Activated effector memory CD4-positive, alpha-beta T cell treated with anti-CD3 and anti-CD28 coated beads, Interleukin-2, amount 50 U/mL, for 16 hours (primary cell): ENCODE data around the gene C17orf50.

Experiments
- DNase-seq: peaks from one replicate; pipeline ENCODE4 v3.0.0-alpha.2; 2020

C17orf50 gene

DNA sequence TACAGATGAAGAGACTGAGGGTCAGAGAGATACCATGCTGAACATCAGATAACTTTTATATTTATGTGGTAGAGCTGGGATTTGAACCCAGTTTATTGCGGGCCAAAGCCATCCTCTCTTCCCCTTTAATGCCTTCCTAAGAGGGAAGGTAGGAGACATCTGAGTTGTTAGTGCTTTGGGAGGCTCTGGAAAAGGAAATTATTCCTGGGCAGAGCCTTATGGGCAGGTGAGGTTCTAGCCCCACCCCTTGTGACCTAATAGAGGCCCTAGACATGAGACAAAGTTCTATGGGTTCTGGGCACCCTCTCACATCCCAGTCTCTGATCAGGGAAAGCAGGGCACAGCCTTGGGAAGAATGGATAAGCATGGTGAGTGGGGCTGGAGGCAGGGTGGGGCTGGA lies at the start of gene C17orf50:
C17orf50 (plus strand) TSS at position 301 of the 400 bp plus-strand sequence; CDS start at position 356, 55 bp downstream.
- no peak for DNase-seq

DNA sequence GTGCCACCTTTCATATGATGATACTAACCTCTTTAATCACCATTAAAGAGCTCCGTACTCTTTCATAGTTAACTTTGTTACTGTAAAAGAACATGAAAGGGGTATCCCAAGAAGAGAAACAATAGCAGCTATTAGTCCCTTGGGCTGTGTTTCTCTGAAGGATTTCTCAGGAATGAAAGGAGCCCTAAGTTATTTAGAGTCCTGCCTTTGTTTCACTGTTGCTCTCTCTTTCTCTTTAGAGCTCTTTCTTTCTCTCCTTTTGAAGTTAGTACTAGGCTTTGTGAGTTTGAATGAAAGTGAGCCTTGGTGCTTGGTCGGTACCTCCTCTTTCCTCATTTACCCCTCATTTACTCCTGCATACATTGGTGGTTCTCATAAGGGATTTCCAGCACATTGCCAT lies 49.7 kb upstream of the C17orf50 start:
- DNase-seq = no peak

DNA sequence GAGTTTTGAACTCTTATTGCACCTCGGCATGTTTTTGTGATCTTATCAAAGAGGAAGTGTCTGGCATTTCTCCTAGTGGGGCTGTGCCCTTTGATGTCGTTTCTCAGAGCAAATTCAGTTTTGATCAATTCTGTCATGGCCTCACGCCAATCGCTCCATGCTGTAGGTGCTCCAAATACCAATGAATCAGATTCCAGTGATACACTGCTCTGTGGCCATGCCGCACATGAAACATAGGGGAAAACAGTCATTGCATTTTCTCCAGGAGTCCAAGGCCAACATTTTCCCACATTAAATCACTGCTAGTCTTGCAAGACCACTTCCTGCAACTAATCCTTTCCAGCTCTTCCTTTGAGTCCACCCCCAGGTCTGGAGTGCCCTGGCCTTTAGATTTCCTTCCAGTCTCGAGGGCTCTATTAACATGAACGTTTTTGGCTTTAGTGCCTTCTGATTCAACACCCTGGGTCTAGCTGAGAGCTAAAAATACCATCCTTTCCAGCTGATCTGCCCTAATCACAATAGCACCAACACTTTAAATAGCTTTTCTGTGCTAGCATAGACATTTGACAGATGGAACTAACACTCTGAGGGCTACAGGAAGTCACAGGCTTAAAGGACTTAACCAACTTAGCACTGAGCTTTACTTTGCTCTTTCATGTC lies 47.5 kb upstream of the C17orf50 start:
- DNase-seq = no peak

DNA sequence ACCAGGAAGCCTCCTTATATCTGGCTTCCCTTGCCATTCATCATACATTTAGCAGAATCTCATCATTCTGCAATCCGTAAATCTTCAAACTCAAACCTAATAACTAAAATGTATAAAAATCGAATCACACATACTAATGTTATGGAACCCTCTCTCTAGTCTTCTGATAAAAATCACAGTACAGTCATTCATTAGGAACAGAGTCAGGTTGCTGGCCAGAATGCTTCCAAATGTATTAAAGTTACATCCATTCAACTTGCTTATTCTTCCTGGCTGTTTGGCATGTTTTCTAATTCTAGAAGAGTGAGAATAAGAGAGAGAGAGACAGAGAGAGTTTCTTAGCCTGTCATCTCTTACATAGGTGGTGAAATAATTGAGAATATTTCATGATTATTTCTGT lies 45.7 kb upstream of the C17orf50 start:
- no peak for DNase-seq

DNA sequence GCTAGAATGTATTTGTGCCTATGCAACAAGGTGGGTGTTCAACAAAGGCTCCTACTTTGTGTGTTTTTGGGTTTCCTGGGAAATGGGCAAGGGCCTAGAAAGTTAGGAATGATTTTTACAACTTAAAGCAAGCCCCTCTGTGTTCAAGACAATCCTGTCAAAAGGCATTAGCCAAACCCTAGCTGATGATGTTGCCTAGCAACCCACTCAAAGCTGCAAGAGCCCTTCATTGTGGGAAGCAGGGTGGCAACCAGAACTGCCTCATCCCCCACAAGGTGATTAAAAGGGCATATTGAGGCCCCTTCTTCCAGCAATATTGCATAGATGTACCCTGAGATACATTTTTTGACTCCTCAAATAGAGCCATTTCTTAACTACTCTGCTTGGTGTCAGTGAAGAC lies 45.3 kb upstream of the C17orf50 start:
- no peak for DNase-seq

DNA sequence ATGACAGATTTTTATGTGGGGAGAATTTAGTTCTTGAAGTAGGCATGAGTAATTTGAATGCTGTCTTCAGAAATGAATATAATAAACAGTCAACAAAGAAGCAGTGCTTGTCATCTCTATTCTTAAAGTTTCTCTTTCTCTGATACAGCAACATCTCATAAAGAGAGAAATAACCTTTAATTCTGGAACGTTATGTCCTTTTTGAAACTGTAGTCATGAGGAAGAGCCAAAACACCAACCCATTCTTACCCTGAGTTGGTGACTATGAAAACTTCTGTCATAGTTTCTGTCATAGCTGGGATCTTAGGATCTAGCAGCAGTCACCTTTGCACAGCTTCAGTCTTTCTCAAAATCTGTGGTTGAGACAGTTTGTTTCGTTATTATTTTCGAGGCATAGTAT lies 44.5 kb upstream of the C17orf50 start:
- DNase-seq = no peak

DNA sequence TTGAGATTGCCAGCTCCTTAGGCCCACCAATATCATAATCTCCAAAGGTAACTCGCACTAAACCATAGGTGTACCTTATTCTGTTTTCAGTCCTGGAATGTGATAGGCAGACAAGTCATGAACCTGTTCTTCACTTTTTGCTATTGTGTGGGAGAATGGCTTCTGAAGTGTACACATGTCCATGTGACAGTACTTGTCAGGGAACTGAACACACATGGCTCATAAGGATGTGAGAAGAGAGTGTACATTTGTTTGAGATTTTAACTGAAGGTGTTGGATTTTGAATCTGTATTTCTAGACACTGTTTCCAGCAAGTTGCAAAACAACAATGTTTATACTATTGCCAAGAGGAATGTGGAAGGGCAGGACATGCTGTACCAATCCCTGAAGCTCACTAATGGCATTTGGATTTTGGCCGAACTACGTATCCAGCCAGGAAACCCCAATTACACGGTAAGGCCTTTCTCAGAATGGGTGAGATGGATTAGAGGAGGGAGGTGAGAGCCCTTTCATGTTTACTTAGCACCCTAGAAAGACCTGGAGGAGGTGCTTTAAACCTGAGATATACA lies 43.7 kb upstream of the C17orf50 start:
- DNase-seq = no peak

DNA sequence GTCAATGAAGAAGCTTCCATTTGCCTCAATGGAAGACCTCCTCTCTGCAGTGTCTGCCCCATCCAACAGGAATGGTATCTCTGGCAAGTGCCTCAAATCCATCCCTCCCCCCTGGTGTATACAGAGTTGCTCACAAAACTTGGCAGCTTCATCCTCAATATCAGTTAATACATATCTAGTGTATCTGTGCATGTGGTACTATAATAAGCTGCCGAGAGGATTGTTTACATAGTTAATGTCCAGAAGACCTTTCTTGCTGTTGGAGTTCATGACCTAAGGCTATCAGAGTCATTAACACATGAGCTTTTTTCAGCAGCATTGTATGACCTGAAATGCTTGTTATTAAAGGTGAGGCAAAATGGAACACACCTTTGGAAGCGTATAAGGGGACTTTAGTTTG lies 43.2 kb upstream of the C17orf50 start:
- DNase-seq = no peak

DNA sequence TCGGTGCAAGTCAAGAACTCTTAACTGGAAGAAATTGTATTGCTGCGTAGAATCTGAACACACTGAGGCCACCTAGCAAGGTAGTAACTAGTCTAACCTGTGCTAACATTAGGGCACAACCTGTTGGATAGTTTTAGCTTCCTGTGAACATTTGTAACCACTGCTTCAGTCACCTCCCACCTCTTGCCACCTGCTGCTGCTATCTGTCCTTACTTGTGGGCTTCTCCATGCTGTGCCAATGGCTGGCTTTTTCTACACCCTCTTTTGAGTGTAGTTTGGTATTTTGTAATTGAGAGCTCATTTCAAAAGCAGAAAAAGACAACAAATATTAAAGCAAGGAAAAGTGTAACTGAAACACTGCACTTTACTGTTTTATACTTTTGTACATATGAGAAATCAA lies 37.0 kb upstream of the C17orf50 start:
- DNase-seq = no peak

DNA sequence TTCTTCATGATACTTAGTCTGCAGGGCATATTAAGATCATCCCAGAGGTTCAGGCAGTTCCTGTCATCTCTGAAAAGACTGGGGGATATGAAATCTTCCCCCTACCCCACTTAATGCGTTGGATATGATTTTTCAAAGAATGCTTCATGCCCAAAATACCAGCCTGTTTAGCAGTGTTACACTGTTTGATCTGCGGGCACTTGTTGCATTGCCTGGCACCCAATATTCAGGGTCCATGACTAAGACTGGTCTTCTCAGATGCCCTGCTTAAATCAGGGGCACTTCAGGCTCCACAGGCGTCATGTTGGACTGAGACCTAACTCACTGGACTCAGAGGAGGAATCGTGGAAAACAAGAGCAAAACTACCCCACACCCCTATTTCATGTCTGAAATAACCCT lies 35.6 kb upstream of the C17orf50 start:
- DNase-seq = no peak

DNA sequence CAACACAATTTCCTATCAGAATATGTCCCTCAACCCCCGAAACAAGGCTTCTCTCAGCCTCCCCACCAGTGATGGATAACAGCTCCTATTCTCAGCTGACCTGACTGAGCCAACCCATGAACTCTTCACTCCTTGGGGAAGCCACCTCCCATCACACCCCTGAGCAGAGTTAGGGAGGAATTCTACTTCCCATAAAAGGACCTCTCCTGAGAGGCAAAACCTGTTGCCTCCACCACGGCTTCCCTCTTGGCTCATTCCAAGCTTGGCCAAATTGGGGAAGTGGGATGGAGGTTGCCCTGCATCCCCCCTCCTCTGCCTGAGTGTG lies 34.9 kb upstream of the C17orf50 start:
- DNase-seq = no peak

DNA sequence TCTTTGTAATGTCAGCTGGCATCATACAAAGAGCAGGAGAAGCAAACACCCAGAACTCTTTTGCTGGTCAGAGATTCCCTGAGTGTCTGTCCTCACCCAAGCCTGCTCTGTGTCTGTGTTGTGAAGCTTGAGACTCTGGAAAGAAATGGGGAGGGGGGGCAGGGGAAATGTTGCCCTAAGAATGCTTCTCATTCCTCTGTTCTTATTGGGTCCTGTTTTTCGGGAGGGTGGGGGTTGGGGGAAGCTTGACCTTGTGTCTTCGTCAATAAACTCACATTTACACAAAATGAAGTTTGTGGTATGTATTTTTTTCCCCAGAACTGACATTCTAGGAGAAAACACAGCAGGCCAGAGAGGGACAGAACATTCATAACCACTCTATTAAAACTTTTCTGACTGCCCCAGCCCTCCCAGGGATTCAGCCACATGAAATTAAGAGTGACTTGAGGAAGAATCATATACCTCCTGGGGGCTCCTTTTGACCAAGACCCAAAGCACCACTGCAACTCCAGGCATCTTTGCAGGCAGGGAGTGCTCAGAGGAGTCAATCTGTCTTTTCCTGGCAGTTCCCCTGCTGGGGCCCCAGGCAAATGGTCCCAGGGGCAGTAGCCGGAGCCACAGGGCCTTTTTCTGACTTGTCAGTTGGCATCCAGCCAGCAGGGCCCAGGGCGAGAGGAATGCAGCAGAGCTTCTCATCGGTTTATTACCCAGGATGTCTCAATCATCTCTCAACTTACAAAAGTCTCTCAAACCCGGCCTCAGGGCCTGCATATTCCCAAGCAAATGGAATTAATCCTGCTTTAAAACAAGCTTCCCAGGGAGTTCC lies 34.3 kb upstream of the C17orf50 start:
- no peak for DNase-seq

DNA sequence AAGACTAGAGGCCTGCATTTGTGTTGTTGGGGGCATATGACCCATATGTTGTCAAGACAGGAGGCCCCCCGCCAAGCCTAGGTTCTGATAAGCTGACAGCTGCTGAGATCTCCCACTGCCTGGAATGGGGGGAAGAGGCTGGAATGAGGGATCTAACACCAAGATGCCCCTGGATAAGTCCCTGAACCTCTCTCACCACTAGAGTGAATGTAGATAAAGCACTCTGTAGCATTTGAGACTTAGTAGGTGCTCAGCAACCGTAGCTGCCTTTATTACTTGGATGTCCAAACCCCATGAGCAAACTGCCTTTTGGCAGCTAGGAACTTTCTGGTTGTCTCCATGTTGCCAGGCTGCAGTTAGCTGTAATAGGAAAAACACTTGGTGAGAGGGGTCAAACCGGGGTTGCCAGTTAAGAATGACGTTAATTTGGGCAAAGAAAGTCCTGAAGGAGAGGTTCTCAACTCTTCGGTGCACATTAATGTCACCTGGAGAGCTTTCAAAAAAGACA lies 33.7 kb upstream of the C17orf50 start:
- DNase-seq = no peak

DNA sequence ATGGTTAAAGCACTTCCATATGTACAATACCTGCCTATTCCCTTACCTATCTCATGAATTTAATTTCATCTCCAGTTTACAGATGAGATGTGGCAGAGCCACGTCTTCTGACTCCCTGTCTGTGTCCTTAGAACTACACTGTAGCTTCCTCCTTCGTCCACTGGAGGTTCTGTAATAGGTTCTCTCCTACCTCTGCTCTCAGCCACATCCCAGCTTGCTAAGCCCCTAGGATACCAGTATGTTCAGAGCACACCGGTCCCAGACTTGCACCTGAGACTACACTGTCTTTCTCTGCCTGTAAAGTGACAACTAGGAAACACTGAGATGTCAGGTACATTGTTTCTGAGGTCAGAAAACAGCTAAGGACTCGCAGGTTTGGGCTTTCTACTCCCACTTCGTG lies 33.1 kb upstream of the C17orf50 start:
- no peak for DNase-seq

DNA sequence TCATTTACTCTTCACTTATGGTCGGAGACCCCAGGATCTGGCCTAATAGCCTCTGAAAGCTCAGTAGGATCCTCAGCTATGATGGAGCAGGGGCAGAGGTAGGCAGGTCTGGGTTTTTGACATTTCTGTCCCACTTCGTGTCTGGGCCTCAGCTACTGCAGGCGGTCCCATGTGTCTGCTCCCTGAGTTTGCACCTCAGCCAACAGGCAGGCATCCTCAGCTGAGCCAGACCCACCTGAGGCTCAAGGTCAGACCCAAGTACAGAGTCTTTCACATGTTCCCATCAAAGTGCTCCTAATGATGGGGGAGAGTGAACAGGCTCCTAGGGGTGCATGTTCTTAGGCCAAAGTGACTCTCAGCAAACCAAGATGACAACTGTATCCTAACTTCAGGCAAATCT lies 32.1 kb upstream of the C17orf50 start:
- no peak for DNase-seq

DNA sequence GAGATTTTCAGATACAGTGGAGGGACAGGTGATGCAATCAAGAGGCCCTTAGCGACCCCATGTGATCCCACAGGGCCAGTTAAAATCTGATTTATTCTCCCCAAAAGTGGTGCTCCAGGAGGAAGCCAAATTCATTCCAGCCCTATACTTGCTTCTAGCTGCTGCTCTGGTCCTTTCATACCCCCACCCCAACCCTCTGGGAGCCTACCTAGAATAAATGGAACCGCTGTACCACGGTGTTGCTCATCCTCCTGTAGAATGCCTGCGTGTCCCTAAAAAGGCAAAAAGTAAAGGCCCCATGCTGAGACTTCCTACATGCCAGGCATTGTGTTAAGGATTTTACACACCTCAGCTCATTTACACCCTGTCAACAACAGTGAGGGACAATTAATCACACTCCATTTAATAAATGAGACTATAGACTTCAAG lies 31.3 kb upstream of the C17orf50 start:
- DNase-seq = no peak

DNA sequence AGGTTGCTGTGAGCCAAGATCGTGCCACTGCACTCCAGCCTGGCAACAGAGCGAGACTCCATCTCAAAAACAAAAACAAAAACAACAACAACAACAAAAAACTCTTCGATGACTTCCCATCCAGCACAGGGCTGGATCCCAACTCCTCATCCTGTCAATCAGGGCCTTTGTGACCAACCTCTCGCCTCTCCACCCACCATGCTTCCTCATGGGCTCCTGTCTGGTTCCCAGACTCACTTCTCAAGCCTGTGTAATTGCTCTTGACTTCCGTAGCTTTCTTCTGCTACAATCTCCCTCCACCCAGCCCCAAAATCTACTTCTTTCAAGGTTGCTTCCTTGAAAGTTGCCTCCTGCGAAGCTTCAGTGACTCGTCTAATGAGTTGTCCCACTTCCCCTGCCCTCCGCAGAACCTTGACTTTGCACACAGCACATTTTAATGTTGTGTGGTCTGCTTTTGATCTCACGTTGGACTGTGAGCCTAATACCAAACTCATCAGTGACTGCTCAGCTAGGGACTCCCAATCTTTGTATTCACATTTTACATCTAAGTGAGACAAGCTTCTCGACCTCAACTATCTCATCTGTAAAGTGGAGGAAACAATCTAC lies 30.2 kb upstream of the C17orf50 start:
- DNase-seq = no peak

DNA sequence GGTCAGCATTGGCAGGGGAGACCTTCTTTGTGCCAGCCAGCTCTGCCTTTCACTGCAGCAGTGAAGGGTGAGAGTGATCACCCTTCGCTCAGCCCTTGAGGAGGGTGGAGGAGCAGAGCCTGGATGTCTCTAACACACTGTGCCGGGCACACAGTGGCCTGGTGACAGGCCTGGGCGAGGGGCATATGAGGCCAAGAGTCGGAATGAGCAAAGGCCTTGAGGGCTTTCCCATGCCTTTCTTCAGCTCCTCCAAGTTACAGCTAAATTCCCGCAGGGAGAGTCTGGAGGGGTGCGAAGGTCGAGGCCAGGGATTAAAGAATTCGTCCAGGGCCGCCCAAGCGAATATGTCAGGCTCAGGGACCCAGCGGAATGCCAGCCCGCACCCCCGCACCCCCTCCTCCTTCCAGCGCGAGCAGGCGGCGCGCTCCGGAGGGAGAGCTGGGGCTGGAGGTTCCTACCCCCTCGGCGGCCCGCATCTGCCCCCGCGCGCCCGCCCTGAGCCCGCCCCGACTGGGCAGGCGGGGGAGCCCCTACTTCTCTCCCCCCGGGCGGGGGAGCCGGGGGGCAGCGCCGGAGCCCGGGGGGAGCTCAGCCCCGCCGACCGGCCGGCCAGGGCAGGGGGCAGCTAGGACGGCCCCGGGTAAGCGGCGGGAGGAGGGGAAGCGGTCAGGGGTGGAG lies 29.3 kb upstream of the C17orf50 start, which contains the start of gene RASL10B:
RASL10B (plus strand) TSS at position 401 of the 678 bp plus-strand sequence. CDS start 3,546 bp downstream, outside the sequence.
- DNase-seq = peak; percentile 78

DNA sequence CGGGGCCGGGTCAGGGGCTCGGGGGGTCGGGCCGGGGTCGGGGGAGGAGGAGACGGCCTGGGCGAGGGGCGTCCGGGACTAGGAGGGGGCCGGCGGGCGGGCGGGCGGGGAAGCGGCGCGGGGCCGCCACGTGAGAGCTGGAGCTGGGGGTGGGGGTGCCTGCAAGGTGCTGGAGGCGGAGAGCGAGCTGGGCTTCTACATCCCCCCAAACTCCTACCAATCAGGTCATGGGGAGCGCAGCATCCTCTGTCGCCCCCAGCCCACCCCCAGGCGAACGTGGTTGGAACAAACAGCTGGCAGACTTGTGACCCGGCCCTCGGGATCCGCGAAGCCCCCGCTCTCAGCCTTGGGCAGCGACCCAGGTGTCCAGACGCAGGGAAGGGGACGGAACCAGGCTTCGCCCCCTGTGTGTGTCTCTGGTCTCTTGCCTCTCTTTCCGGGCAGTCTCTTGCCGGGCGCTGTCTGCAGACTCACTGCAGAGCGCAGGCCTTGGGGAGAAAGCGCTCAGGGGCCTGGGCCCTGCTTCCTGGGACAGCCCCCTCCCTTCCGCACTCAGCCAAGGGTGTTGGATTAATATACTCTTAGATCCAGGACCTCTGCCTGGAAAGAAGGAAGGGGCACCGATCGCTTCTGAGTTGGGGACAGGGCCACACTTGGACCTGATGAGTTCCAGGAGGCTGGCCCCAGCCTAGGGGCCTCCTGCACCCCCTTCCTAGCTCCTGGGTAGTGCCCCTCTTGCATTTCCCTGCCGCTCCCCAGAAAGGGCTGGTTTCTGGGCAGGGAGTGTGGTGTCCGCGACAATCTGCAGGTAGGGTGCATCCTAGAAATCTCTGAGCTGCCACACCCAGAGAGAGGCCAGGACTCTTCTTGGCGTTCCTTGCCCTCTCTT lies 28.5 kb upstream of the C17orf50 start:
- no peak for DNase-seq

DNA sequence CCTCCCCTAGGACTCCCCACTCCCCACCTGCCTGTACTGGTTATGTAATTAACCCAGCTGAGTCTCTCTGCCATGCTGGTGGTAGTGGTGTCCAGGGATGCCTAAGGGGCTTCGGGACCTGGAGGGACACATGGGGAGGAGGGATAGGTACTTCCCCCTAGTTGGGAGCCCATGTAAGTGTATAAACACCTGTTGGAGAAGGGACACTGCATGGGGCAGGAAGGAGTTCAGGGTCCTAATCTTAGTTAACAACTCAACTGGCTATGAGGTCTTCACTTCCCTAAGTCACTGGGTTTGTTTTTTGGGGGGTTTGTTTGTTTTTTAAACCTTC lies 27.9 kb upstream of the C17orf50 start:
- DNase-seq = no peak

DNA sequence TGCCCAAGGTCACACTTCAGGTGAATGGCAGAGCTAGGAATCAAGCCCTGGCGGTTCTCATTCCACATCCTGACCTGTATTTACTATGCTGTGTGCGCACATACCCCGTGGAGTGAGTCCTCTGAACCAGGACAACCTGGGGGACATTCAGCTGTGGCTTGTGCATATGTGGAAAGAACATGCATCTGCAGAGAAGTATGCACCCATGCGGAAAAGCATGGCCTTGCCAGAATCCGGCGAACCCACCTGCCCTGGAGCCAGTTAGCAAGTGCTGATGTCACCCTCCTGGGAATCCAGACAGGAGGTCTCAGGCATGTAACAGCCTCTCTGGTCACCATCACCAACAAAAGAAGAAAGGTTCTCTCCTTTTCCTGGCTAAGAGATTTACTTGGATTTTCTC lies 27.3 kb upstream of the C17orf50 start:
- DNase-seq = no peak

DNA sequence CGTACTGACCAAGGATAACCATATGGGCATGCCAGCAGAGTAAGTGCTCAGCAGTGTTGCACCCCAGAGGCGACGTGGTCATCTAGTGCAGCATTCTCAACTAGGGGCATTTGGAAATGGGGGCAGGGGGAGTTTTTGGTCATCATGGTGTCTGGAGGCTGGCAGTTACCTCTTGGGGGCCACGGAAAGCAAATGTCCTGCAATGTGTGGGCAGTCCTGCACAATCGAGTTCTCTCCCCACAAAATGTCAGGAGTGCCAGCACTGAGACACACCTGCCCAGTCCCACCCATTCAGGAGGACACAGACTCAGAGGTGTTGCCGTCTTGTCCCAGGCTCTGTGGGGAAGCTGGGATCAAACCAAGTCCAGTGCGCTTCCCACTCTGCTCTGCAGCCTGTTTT lies 26.3 kb upstream of the C17orf50 start:
- DNase-seq = no peak
